NCI-H2171 (cell line): ENCODE measurements around the gene NAAA.
"Not testable (repeated sequence)": the region's sequence is repeated elsewhere in the genome, so short reads cannot be mapped to it uniquely, and the experiment has no call there.

Experiments
- DNase-seq: peaks from one replicate; lab custom pipeline; 2025; lab: John Stamatoyannopoulos, UW

Gene NAAA

GRCh38 chr4:75940692-75941253 is at the start of gene NAAA:
Gene NAAA, minus strand, starts transcription at chr4:75941013. Its CDS starts 64 bp downstream, at chr4:75940949.
- no peak for DNase-seq

GRCh38 chr4:75989846-75990528 is 49.2 kb upstream of the NAAA start:
- no peak for DNase-seq

GRCh38 chr4:75985116-75985515 is 44.3 kb upstream of the NAAA start:
- no peak for DNase-seq

GRCh38 chr4:75980576-75980975 is 39.8 kb upstream of the NAAA start:
- DNase-seq: no peak

DNA sequence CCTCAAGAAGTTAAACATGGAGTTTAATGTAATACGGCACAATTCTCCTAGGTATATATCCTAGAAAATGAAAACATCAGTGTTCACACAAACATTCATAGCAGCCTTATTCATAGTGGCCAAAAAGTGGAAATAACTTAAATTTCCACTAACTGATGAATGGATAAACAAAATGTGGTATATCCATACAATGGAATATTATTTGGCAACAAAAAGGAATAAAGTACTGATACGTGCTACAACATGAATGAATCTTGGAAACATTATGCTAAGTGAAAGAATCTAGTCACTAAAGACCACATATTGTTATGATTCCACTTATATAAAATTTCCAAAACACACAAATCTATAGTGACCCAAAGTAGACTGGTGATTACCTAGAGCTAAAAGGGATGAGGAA is 35.4 kb upstream of the NAAA start:
- DNase-seq: no peak

- DNase-seq: no peak
Measured at GRCh38 chr4:75973766-75974165, 33.0 kb upstream of the NAAA start.

- DNase-seq: no peak
Measured at GRCh38 chr4:75968084-75968483, 27.3 kb upstream of the NAAA start.

- DNase-seq: no peak
Measured at GRCh38 chr4:75963558-75963957, 22.7 kb upstream of the NAAA start.

DNA sequence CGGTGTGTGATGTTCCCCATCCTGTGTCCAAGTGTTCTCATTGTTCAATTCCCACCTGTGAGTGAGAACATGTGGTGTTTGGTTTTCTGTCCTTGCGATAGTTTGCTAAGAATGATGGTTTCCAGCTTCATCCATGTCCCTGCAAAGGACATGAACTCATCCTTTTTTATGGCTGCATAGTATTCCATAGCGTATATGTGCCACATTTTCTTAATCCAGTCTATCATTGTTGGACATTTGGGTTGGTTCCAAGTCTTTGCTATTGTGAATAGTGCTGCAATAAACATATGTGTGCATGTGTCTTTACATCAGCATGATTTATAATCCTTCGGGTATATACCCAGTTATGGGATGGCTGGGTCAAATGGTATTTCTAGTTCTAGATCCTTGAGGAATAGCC is 21.3 kb upstream of the NAAA start:
- DNase-seq: not testable (repeated sequence)

- not testable (repeated sequence) for DNase-seq
Measured at GRCh38 chr4:75958546-75958945, 17.7 kb upstream of the NAAA start.

- DNase-seq: not testable (repeated sequence)
Measured at GRCh38 chr4:75954811-75955210, 14.0 kb upstream of the NAAA start.

GRCh38 chr4:75953509-75953908 is 12.7 kb upstream of the NAAA start:
- no peak for DNase-seq

- DNase-seq: no peak
Measured at GRCh38 chr4:75950213-75950815, 9.5 kb upstream of the NAAA start.

- no peak for DNase-seq
Measured at GRCh38 chr4:75948822-75949444, 8.1 kb upstream of the NAAA start.

DNA sequence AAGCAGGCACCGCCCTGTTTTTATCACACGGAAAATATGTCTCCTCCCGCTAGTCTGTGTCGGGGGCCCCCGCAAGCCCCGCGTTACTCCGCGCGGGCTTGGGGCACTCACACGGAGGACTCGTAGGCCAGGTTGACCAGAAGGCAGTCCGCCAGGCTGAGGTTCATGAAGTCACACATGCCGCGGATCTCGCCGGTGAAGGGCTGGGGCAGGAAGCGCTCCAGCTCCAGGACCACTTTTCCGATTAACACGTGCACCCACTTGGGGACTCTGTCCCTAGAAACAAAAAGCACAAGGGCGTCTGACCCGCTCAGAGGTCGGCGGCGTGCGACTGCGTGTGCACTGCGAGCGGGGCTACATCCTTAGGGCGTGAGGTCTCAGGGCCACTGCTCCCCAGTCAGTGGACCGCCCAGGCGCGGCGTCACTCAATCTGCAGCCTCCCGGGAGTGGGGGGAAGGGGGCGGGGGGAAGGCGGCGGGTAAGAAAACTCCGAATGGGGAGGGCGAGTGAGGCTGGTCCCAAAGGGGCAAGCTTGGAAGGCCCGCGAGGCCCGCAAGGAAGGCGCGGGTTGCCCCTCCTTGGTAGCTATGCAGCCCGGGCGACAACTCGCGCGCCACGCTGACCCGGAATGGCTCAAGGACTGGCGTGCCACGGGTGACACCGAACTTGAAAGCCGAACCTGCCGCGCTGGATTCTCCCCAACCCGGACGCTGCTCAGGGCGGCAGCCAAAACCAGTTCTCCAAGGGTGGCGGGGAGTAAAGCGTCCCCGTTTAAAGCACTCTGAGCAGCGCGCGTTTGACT is 722 bp downstream of the NAAA start:
- peak; percentile 28 for DNase-seq

DNA sequence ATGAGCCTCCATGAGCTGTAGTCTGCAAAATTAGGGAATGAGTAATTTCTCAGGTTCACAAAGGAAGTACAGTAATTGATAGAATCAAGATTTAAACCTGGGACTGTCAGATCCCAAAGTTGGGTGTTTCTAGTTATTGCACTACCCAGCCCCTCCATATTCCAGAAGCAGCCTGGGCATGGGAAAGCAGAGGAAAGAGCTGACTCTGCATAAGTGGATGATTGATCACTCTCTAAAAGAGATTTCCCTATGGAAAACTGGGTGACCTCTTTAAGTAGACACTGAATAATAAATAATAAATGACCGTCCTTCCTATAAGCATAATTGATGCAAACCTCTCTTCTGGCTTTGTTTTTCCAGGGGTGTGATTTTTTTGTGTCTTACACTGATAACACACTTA is 5.2 kb downstream of the NAAA start:
- no peak for DNase-seq

DNA sequence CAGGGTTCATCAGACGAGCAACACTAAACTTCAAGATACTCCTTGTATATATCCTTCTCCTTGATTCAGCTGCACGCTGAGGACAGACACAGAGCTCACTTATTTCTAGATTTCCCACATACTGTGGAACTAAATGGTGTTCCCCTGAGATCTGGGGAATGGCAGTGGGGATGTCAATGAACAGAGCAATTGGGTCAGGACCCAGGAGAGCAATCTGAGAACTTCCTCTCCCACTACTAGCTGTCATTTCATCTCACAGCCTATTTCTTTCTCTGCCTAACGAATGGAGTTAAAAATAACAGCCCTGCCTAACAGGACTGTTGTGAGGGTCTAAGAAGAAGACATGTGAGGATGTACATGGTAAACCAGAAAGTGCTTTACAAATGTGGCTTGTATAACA is 10.7 kb downstream of the NAAA start:
- DNase-seq: no peak

DNA sequence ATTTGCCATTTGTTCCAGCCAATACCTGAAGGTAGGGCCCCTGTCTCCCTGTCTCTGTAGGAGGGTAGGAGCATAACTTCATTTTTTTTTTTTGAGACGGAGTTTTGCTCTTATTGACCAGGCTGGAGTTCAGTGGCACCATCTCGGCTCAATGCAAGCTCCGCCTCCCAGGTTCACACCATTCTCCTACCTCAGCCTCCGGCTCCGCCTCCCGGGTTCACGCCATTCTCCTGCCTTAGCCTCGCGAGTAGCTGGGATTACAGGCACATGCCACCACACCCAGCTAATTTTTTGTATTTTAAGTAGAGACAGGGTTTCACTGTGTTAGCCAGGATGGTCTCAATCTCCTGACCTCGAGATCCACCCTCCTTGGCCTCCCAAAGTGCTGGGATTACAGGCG is 15.9 kb downstream of the NAAA start:
- DNase-seq: not testable (repeated sequence)

- no peak for DNase-seq
Measured at GRCh38 chr4:75924309-75924827, 16.4 kb downstream of the NAAA start.

DNA sequence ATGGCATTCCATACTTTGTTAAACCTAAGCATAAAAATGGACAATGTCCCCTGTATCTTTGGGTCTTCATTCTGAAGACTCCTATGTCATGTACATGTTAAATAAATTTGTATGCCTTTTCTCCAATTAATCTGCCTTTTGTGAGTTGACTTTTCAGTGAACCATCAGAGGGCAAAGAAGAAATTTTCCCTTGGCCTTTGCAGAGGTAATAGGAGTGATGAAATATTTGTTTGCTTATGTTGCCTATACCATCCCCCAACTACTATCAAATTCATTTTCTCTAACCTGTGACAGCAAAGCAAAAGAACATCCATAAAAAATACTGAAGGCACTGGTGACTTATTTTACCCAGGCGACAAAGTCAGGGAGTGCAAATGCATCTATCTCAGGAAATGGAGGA is 18.2 kb downstream of the NAAA start:
- no peak for DNase-seq

GRCh38 chr4:75921910-75922309 is 18.9 kb downstream of the NAAA start:
- DNase-seq: no peak

DNA sequence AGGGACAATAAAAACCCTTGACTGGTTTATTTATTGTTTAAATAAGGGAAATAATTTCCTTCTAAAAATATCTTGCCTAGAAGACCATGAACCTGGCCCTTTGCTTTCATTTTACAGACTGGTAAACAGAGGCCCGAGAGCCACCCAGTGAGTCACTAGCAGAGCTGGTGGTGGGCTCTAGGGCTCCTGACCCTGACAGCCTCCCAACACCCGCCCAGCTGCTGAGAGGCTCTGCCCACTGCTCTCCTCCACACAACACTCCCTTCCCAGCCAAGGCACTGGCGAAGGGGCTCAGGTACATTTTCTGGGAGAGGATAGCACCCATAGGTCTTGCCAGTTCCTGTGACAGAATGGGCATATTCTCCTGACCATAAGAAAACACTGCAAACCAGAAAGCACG is 20.5 kb downstream of the NAAA start:
- no peak for DNase-seq
